ENCODE data around the gene HSDL2.
"Not testable (repeated sequence)": the region's sequence is repeated elsewhere in the genome, so short reads cannot be mapped to it uniquely, and the experiment has no call there.

HSDL2 gene

GRCh38 chr9:112401175-112401815, 21.4 kb downstream of the HSDL2 start:
- DNase-seq = no peak

- DNase-seq = no peak
These were observed 23.8 kb downstream of the HSDL2 start for GRCh38 chr9:112403614-112404201.

- DNase-seq = no peak
These were observed 24.6 kb downstream of the HSDL2 start for GRCh38 chr9:112404508-112404932.

- no peak for DNase-seq
These were observed 28.4 kb downstream of the HSDL2 start for GRCh38 chr9:112408275-112408674.

GRCh38 chr9:112408819-112409218, 28.9 kb downstream of the HSDL2 start:
- DNase-seq = no peak

- no peak for DNase-seq
These were observed 29.9 kb downstream of the HSDL2 start for GRCh38 chr9:112409758-112410157.

- no peak for DNase-seq
These were observed 31.7 kb downstream of the HSDL2 start for GRCh38 chr9:112411626-112412027.

- not testable (repeated sequence) for DNase-seq
These were observed 33.8 kb downstream of the HSDL2 start for GRCh38 chr9:112413728-112414127.

- no peak for DNase-seq
These were observed 40.3 kb downstream of the HSDL2 start for GRCh38 chr9:112420208-112420607.

GRCh38 chr9:112421771-112422222, 41.9 kb downstream of the HSDL2 start:
- DNase-seq = no peak

GRCh38 chr9:112422417-112423148, 42.7 kb downstream of the HSDL2 start:
- DNase-seq = no peak

GRCh38 chr9:112430006-112430522, 50.2 kb downstream of the HSDL2 start:
- no peak for DNase-seq

GRCh38 chr9:112433499-112434392, 53.8 kb downstream of the HSDL2 start:
- no peak for DNase-seq

- DNase-seq = no peak
These were observed 54.6 kb downstream of the HSDL2 start for GRCh38 chr9:112434487-112434886.

GRCh38 chr9:112437406-112437805, 57.5 kb downstream of the HSDL2 start:
- no peak for DNase-seq

- no peak for DNase-seq
These were observed 59.3 kb downstream of the HSDL2 start for GRCh38 chr9:112439171-112439570.

- no peak for DNase-seq
These were observed 59.9 kb downstream of the HSDL2 start for GRCh38 chr9:112439825-112440224.

- no peak for DNase-seq
These were observed 63.3 kb downstream of the HSDL2 start for GRCh38 chr9:112443200-112443599.

GRCh38 chr9:112443636-112444035, 63.7 kb downstream of the HSDL2 start:
- DNase-seq = no peak

- no peak for DNase-seq
These were observed 65.3 kb downstream of the HSDL2 start for GRCh38 chr9:112445196-112445595.

- DNase-seq = no peak
These were observed 66.2 kb downstream of the HSDL2 start for GRCh38 chr9:112446080-112446479.

- DNase-seq = no peak
These were observed 66.6 kb downstream of the HSDL2 start for GRCh38 chr9:112446526-112446925.

GRCh38 chr9:112447283-112447761, 67.4 kb downstream of the HSDL2 start:
- no peak for DNase-seq
